GM18868 (cell line): ENCODE measurements around the gene BARHL2.

ENCODE experiments used
- ATAC-seq: cut with Tn5 transposase; IDR thresholded peaks from one replicate; pipeline ENCODE4 v1.9.1; 2021; ENCODE audit warnings: mild to moderate bottlenecking, moderate library complexity; ENCODE audit not compliant: unreplicated experiment

BARHL2 gene

DNA sequence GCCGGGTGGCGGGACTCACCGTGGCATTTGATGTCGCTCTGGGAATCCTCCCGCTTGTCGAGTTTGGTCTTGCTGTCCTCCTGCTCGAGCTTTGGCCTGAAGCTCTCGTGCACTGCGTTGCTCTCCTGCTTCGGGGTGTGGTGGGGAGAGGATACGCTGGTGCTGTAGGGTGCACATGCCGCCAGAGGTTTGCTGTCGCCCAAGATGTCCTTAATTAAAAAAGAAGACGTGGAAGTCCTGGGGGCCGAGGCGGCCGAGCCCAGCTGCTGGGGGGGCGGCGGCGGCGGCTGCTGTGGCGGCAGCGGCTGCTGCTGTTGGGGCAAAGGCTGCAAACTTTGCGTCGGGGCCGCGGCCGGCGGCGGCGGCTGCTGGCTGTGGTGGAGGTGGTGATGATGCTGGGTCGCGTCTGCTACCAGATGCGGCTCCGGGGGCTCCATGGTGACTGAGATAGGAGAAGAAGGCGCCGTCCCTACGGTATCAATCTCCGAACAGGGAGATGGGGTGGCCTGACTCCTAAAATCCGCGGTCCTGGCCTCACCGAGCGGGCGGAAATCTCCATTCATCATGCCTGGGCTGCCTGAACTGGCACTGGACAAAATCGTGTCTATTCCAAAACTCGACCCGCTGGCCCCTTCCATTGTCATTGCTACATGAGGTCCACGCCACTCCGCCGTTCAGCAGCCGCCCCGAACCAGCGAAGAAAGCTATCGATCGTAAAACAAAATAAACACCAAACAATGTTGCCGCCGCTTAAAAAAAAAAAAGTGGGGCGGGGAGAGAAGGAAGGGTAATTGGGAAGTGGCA, at the start of gene BARHL2:
Gene BARHL2, minus strand, starts transcription at position 751 of the 804 bp plus-strand sequence. Its CDS starts 107 bp downstream, at position 644.
- ATAC-seq, result no peak

DNA sequence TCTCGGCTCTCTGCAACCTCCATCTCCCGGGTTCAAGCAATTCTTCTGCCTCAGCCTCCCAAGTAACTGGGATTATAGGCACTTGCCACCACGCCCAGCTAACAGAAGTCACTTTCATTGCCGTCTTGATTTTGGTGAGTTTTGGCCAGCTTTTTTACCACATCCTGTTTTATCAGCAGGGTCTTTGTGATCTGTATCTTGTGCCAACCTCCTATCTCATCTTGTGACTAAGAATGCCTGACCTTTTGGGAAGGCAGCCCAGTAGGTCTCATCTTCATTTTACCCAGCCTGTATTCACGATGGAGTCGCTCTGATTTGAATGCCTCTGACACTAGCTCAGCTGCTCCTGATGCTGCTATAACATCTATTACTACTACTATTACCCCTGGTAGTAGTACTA, 46.8 kb upstream of the BARHL2 start:
- ATAC-seq, result no peak

DNA sequence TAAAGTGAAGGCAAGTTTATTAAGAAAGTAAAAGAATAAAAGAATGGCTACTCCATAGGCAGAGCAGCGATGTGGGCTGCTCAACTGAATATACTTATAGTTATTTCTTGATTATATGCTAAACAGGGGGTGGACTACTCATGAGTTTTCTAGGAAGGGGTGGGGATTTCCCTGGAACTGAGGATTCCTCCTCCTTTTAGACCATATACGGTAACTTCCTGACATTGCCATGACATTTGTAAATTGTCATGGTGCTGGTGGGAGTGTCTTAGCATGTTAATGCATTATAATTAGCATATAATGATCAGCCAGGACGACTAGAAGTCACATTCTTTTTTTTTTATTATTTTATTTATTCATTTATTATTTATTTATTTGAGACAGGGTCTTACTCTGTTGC, 46.4 kb upstream of the BARHL2 start:
- no peak for ATAC-seq

DNA sequence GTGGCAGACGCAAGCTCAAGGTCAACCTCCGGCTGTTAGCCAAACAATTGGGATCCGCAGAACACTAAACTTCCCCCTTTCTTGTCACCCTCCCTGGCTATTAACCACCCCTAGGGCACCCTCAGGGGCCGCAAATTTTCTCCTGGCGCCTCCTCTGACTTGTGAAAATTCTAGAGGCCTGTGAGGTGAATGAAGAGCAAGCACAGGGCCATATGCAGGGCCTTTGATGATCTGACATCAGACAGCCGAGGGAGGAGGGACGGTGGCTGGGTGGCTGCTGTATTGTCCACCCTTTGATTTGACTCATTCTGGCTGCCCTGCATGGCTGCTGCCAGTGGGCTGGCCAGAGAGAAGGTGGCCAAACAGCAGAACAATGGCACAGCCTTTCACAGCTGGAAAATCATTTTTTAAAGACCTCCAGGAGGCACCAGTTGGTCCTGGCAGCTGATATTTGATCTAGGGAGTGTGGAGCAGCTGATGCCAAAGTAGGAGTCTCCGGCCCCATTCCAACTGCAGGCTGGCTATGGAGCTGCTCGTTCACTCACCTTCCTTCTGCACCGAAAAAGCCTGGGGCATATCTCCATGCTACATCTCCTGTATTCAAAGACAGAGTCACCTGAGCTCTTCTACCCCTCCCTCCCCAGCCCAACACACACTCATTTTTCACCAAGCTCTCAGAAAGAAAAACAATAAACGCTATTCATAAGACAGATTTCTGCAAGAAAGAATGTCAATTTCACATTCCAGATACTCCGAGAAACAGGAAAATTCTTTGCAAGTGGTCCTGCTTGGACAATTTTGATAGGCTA, 44.9 kb upstream of the BARHL2 start:
- ATAC-seq, result no peak

DNA sequence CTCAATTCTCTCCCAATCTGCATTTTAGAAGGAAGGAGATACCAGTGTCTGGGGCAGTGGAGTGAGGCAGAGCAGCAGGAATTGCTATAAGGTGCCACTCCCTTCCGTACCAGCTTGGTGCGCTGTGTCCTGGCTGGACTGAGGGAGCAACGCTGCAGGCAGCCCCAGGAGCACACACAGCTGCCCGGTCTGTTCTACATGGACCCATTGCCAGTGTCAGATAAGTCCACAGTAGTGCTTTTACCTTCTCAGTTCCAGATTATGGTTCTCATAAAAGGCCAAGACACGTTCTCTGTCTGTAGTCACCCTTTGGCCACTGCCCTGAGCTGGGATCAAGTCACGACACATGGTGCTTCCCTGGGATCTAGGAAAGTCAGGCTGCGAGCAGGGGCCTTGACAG, 44.1 kb upstream of the BARHL2 start:
- ATAC-seq, result no peak

DNA sequence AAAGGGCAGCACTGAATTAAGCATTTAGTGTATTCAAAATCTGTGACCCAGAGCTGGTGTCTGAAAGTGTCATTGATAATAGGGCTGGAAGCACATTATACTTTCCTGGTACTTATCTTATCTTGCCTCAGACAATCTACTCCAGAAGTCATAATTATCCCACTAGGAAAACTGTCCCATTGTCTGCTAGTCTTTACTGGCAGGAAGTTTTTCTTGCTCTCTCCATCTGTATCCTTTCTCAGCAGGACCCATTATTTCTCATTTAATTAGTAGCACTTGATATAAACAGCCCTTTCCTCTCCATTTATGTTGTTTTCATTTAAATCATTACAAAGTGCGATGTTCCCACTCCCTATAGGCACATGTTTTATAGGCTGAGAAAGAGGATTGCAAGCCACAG, 36.5 kb upstream of the BARHL2 start:
- ATAC-seq, result no peak

DNA sequence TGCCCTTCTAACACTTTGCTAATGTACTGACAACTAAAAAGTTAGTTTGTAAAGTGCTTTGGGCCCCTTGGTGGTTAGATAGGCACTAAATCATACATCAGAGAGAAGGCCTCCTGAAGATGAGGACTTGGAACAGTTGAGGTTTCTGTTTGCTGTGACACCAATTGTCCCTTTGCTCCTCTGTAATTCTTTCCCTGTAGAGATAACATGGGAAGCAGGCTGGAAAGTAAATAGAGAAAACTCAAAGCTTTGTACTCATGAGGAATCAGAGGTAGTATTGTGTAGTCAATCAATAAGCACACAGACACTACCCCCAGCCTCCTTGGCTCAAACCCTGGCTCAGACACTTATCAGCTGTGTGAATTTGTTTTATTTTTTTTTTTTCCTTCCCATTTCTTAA, 31.6 kb upstream of the BARHL2 start:
- ATAC-seq, result no peak

DNA sequence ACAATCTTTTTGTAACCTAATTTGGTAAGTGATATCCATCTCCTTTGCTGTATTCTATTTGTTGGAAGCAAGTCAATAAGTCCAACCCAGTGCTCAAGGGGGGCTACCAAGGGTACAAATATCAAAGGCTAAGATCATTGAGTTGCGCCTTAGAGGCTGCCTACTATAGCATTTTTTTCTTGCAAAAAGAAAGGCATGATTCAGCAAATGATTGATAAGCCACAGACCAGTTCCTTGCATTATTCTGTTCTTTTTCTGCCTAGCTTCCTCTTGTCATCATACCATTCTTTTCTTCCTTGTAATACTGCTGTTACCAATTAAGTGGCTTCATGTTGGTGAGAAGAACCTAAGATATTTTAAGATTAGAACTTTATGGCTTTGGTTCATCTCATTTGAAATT, 29.8 kb upstream of the BARHL2 start:
- no peak for ATAC-seq

DNA sequence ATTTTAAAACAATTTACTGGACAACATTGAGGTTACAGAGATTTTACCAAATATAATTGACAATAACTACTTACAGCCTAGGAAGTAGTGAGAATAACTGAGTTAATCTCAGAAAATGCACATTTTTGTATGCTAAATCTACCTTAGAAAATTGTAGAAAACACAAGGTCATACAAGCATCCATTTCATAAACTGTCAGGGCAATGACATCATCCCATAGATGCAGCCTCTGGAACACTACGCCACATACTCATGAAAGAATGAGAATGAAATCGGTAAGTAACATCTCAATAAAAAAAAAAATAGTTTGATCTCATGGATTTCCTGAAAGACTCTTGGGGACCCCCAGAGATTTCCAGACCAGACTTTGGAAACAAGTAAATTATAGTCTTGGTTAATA, 28.9 kb upstream of the BARHL2 start:
- ATAC-seq, result no peak

DNA sequence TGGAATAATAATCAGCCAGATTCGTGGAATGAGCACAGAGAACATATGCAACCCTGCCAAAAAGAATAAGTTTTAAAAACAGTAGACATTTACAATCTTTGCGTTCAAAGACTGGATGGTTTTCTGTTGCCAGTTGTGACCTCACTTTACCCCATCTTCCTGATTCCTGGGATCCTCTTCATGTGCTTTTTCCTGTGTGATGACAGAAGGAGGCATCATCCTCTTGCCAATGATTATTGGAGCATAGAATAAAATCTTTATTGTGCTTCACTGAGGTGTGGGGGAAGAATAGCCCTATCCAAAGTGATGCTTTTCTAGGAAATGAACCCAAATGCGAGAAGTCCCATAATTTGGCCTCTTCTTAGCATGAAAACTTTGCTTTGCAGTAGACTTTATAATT, 15.0 kb upstream of the BARHL2 start:
- no peak for ATAC-seq

DNA sequence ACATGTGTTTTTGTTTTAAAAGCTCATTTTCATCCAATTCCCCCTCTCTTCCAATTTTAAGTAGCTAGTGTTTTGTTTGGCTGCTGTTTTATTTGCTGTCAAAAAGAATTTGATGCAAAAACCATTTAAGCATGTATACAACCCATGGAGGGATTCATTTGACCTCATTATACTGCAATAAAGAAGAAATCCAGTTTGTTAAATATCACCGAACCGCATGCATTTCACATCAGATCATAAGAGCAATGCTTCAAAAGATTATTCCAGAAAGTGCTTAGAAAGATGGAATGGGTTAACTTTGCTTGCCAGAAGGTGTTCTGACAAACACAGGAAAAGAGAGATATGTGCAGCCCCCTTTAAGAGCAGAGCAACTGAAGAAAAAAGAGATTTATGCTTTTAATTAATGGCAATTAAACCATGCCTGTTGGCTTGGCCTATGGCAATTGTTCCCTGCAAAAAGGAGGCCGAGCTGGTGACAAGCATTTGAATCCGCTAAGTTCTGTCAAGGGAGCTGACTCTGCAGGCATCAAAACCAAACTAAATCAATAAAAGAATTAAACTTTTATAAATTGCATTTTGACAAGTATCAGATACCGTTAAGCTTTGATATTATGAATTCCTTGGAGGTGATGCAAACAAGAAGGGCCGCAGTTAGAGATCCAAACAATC, 14.4 kb upstream of the BARHL2 start:
- ATAC-seq, result no peak

DNA sequence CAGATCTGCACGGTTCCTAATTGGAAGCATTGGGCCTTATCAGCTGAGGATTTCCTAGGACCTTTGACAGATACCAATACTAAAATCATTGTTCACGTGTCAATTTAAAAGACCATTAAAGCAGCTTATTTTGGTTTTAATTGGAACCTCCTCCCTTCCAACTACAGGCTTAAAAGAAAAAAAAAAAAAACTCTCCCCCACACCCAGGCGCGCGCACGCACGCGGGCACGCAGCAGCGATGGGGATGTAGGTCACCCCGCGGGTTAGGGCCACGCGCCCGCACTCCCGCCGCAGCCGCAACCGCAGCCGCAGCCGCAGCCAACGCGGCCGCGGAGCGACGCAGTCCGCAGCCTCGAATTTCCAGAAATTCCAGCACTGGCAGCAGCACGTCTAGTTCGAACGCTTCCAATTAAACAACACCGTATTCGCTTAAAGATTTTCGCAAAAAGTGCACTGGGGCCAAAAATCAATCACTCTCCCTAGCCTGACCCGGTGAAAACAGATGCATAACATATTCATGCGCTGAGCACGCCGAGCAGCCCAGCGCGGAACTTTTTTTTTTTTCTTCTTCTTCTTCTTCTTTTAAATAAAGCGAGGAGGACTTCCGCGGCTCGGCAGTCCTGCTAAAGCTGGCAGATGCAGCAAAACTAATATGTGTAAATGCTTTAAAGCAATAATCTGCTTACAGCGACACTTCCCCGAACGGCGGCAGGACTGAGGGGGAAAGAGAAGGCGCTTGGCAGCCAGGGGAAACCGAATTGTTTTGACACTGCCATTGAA, 13.3 kb upstream of the BARHL2 start:
- no peak for ATAC-seq

DNA sequence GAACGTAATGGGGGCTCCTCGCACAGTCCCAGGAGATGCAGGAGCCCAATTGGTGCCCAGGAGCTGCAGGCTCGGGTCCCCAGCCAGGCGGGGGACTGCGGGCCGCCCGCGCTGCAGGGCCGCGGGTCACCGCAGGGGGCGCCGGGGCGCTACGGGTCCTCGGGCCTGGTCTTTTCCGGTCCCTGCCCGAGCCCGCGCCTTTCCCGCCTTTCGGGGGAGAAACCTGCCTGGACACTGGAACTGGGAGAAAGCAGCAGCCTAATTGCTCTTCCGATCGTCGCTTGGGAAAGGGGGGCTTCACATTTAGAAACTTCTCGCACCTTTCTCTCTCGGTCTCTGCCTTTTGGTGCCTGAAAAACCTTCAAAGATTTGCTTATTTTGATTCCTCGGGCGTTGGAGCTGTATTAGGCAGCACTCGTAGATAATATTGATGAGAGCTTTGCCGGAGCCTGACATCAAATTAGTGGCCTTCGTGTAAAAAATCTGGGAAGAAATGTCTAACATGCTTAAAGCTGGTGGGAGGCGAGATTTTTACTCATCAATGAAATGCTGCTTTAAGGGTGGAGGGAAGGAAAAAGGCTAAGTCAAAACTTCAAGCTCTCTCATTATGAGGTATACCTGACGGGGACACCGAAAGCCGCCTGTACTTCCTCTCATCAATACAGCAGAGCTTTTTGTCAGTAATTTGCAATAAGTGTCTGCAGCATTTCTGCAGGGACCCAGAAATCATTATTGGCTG, 12.6 kb upstream of the BARHL2 start:
- ATAC-seq, result peak; percentile 63

DNA sequence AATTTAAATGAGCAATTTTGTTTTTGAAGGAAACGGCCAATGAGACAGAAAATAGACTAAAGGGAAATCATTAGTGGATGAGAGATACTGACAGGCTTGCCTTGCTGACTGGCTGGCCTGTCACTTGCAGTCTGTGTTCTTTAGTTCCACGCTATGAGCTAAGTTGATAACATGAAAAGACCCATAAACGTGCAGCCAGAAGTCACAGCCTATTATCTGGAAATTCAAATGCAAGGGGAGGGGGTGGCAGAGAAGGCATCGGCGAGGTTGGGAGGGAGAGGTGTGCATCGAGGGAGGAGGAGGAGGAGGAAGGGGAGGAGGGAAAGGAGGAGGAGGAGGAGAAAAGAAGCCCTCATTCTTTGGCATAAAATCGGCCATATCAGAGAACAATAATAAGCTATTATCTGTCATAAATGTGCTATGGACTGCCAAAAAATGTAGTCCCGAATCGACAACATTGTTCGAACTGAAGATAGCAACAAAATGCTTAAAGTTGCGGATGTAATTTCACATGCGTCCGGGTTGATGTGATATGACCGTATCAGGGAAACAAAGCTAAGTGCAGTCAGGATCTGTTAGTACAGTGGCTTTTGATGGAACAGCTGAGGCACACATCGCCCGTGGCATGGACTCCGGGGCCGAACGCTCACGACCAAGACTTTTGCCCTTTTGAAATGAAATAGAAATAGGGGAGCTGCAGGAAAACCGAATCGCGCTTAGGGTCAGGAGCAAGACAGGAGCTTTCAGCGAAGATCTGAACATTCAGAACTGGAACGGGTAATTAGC, 11.6 kb upstream of the BARHL2 start:
- ATAC-seq, result no peak

DNA sequence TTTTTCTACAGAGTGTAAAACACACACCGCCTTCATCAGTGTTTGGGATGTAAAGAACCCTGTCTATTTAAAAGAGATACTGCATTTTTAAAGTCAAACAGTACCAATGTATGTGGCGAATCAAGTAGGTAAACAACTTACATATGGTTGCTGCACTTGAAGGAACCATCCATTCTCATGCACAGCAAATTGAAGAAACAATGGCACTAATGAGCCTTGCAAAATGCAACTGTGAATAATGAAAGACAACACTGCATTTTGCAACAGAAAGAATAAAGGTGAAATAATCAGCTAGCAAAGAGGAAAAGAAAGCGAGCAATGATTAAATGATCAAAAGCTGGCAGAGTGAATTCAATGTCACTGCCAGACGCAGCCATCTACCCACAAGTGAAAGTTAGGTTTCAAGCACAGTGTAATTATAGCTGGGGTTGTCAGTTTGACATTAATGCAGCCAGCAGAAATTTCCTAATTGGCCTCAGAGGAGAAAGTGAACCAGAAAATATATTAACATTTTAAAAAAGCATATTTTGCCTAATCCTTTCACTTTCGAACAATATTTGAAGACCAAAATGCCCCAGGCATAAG, 10.9 kb upstream of the BARHL2 start:
- ATAC-seq, result no peak

DNA sequence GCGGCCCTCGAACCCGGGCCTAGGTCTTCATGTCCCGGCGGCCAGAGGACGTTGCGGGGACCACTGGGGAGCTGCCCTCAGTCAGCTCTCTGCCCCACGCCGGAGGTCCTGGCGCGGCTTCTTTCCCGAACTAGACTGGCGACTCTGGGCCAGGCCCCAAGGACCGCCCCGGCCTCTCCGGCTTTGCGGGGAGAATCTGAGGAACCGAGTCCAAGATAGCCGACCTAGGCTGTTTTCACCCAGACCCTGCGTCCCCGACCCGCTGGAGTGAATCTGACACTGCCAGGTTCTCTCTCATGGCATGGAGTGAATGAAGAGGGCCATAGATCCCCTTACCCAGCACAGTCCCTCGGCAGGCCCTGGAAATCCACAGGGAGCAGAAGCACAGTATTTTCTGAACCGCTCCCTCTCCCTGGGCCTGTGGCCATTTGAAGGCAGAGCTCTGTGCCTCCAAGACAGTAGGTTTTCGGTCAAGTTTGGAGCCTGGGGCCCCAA, 9.9 kb upstream of the BARHL2 start:
- no peak for ATAC-seq

DNA sequence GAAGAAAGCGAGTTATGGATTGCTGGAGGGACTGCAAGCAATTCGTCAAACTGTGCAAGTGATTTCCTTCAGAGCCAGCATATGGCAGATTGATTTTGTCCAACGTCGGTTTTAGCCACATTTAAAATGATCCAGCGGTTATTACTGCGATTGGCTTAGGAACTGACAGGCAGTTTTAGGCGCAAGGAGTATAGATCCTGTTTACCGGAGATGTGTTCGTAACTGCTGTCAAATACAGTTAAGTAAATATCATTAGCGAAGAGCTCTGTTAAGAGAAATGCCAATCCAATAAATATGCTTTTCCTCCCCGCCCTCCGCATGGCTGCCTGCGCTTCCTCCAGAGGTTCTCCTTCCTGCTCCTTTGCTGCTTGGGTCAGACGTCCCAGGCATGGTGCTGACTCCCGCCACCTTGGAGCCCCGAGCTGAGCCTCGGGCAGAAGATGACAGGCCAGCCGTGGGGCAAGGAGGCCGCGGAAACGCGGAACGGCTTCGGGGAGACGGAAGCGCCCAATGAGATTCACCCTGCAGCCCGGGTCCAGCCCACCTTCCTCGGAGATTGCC, 9.4 kb upstream of the BARHL2 start:
- no peak for ATAC-seq

DNA sequence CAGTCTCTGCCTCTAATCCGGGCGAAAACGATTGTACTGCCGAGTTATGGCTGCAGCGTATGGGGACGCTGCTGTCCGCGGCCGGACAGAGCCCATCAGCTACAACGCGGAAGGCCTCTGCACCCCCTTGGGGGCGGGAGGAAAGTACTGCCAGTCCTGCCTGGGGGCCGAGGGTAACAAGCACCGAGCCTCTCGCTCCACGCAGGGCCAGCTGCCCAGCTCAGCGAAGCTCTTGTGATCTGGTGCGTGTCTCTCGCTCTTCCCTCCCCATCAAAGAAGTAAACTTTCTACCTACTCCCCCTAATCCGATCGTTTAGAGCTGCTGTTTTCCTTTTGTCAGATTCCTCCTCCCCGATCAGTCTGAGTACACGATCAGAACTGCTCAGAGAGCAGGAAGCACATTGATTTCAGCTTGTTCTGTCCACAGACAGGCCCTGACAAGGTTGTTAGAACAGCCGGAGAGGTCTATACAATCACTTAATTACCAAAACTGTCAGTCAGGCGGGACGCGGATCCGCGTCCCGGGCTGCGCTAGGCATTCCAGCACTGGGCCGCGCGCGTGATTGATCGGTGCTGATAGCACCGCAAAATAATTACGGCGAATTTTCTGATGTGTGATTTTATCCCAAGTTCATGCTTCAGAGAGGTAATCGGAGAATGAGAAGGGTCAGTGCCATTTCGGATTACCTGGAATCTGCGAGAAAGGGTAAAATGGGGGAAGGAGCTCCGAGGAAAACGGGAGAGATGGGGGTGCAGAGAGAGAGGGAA, 8.7 kb upstream of the BARHL2 start:
- ATAC-seq, result no peak
